ENCODE results near the gene SCYL1. TPM values are rescaled to one million over a fixed set of nuclear protein-coding genes. Genes with fewer than 3 reads are reported as not detected.

Gene SCYL1
- total RNA-seq, 1 experiment from 2014 or later = 104 TPM

- Histone ChIP-seq H3K9me3 (ENCODE audit: control insufficient read depth in 1 of 2, insufficient read depth in 1 of 2, low read depth in 1 of 2, low read length in 2 of 2) (no peaks in the 10 kb centered on the region), H3K79me2 (ENCODE audit: insufficient read depth, low read length) (peaks cover 62% of the 10 kb centered on the region), H3K27ac (ENCODE audit: low read depth, low read length) (peak overlapping the region; percentile 94), H3K4me3 (replicated peaks in 1 of 2; ENCODE audit: low read depth in 1 of 2, low read length in 2 of 2) (peak overlapping the region; percentile 97 to 100), H4K20me1 (ENCODE audit: insufficient read depth) (no peaks in the 10 kb centered on the region), H2AFZ (ENCODE audit: low read depth, low read length, poor library complexity, severe bottlenecking) (no peak overlapping the region), H3K4me1 (ENCODE audit: control insufficient read depth in 1 of 2, insufficient read depth in 2 of 2, low read length in 2 of 2) (peaks cover 37 to 64% of the 10 kb centered on the region in 2 experiments), H3K36me3 (ENCODE audit: control insufficient read depth in 1 of 2, insufficient read depth in 2 of 2, low read length in 2 of 2) (no peaks in the 10 kb centered on the region; a peak in 1 of 4 replicates), H3K4me2 (ENCODE audit: low read length) (peak overlapping the region; percentile 78), H3K9ac (ENCODE audit: low read length) (peak overlapping the region; percentile 98), H3K27me3 (ENCODE audit: insufficient read depth, low read length) (no peaks in the 10 kb centered on the region), H3K9me2 (ENCODE audit: insufficient read depth) (no peaks in the 10 kb centered on the region)
- no peak for TF ChIP-seq ATF3 (IDR thresholded peaks at IDR 0.05)
- ChIA-PET RAD21 (ENCODE audit: low non-redundant PET in 1 of 2, low total read pairs in 2 of 2, uncharacterized antibody in 2 of 2, unreplicated experiment in 2 of 2) (interaction anchor here (0.6 to 3.3 kb wide), 3 partner anchors 12 to 50 kb away, joined by 4 to 32 read pairs (median 6); no protein-coding TSS in a partner anchor), POLR2A (interaction anchor here (3.9 kb wide), 1 partner anchor 31 kb away, joined by 15 read pairs; no protein-coding TSS in a partner anchor), CTCF (interaction anchor here (0.7 to 4.5 kb wide), 4 partner anchors 17 to 30 kb away, joined by 3 to 89 read pairs (median 10); no protein-coding TSS in a partner anchor)
- no peak for DNase-seq (ENCODE audit: low read depth, low spot score)
- ATAC-seq = no peak
- intact Hi-C loops (cut with micrococcal nuclease) = loop anchor here (5.0 kb wide), 1 partner anchor 189 kb away; the partner anchor contains the start of gene SLC25A45
- BruUV-seq (replicated peaks) = no TSS peak
These were observed 46.5 kb downstream of the SCYL1 start for GRCh38 chr11:65571420-65571819.

- intact Hi-C loops (cut with micrococcal nuclease) = loop anchor here (5.0 kb wide), 1 partner anchor 190 kb away; the partner anchor contains the start of gene SLC25A45
- Histone ChIP-seq H3K9ac (ENCODE audit: low read length) (peak overlapping the region; percentile 98), H3K4me3 (replicated peaks in 1 of 2; ENCODE audit: low read depth in 1 of 2, low read length in 2 of 2) (peak overlapping the region; percentile 97 to 100), H2AFZ (ENCODE audit: low read depth, low read length, poor library complexity, severe bottlenecking) (no peak overlapping the region), H4K20me1 (ENCODE audit: insufficient read depth) (no peaks in the 10 kb centered on the region), H3K9me3 (ENCODE audit: control insufficient read depth in 1 of 2, insufficient read depth in 1 of 2, low read depth in 1 of 2, low read length in 2 of 2) (no peaks in the 10 kb centered on the region), H3K9me2 (ENCODE audit: insufficient read depth) (no peaks in the 10 kb centered on the region), H3K4me1 (ENCODE audit: control insufficient read depth in 1 of 2, insufficient read depth in 2 of 2, low read length in 2 of 2) (peaks cover 42 to 64% of the 10 kb centered on the region in 2 experiments), H3K79me2 (ENCODE audit: insufficient read depth, low read length) (peaks cover 64% of the 10 kb centered on the region), H3K4me2 (ENCODE audit: low read length) (peak overlapping the region; percentile 78), H3K27me3 (ENCODE audit: insufficient read depth, low read length) (no peaks in the 10 kb centered on the region), H3K36me3 (ENCODE audit: control insufficient read depth in 1 of 2, insufficient read depth in 2 of 2, low read length in 2 of 2) (no peaks in the 10 kb centered on the region; a peak in 1 of 4 replicates), H3K27ac (ENCODE audit: low read depth, low read length) (peak overlapping the region; percentile 94)
- DNase-seq (ENCODE audit: low read depth, low spot score) (no peak), ATAC-seq (peak; percentile 10; the same call in 1 of the 2 replicates)
- ChIA-PET CTCF (interaction anchor here (0.7 to 4.5 kb wide), 7 partner anchors 11 to 62 kb away, joined by 3 to 89 read pairs (median 9); partner anchors contain the start of gene PCNX3), RAD21 (ENCODE audit: low non-redundant PET in 1 of 2, low total read pairs in 2 of 2, uncharacterized antibody in 2 of 2, unreplicated experiment in 2 of 2) (interaction anchor here in 1 of 2 experiments (1.3 to 3.3 kb wide), 3 partner anchors 13 to 32 kb away, joined by 3 to 32 read pairs (median 6); no protein-coding TSS in a partner anchor), POLR2A (interaction anchor here (0.6 to 3.9 kb wide), 5 partner anchors 12 to 318 kb away, joined by 3 to 15 read pairs (median 4); partner anchors contain the start of gene MALAT1)
- no TSS peak for BruUV-seq (replicated peaks)
- TF ChIP-seq CTCF (IDR thresholded peaks at IDR 0.05 in 2 of 3, conservative IDR thresholded peaks at IDR 0.05 in 1 of 3; ENCODE audit: borderline replicate concordance in 1 of 3, insufficient read depth in 1 of 3, low read depth in 2 of 3, low read length in 2 of 3) (peak in 2 of 3 experiments; percentile 68 to 70; a peak in 4 of 6 replicates), ATF3 (IDR thresholded peaks at IDR 0.05) (no peak)
These were observed 47.1 kb downstream of the SCYL1 start for GRCh38 chr11:65571940-65572339.
